Right renal pelvis (tissue), 4 donors: Measurements from ENCODE around the gene EPS8L1. TPM values are rescaled to one million over a fixed set of nuclear protein-coding genes. Genes with fewer than 3 reads are reported as not detected.

Experiments used
- polyA plus RNA-seq, 4 donors: library from polyadenylated mRNA; unstranded; fragments of 120-200 nt; gene quantifications; one replicate each; pipeline ENCODE4 v1.2.1, GENCODE V29; 2013; ENCODE audit not compliant: insufficient read length in 4 of 4

EPS8L1 gene
- polyA plus RNA-seq, 4 donors = 45.5 to 62.7 (median 55.4) TPM

Other genes starting within 250 kb of the EPS8L1 start
- gene KIR2DS4, start 243.2 kb upstream of the EPS8L1 start, polyA plus RNA-seq = not detected
- gene KIR3DL2, start 225.4 kb upstream of the EPS8L1 start, polyA plus RNA-seq = not detected
- under 1 TPM in 3 of 4 donors, not detected in 1; 0.17 to 0.49 (median 0.30) TPM for gene FCAR, start 201.6 kb upstream of the EPS8L1 start, polyA plus RNA-seq
- gene NCR1, start 169.7 kb upstream of the EPS8L1 start, polyA plus RNA-seq = under 1 TPM in 2 of 4 donors, not detected in 2; 0.10 to 0.22 TPM
- gene NLRP7, start 128.3 kb upstream of the EPS8L1 start, polyA plus RNA-seq = under 1 TPM in 1 of 4 donors, not detected in 3; 0.03 TPM
- gene NLRP2, start 109.5 kb upstream of the EPS8L1 start, polyA plus RNA-seq = 10 to 100 TPM in 3 of 4 donors, 1 to 10 TPM in 1; 5.6 to 22.0 (median 17.8) TPM
- gene GP6, start 37.6 kb upstream of the EPS8L1 start, polyA plus RNA-seq = 1 to 10 TPM in 1 of 4 donors, under 1 TPM in 3; 0.35 to 1.2 (median 0.50) TPM
- 10 to 100 TPM; 14.6 to 19.8 (median 17.8) TPM for gene RDH13, start 12.7 kb upstream of the EPS8L1 start, polyA plus RNA-seq
- 100 to 1,000 TPM in 1 of 4 donors, 10 to 100 TPM in 3; 67.6 to 103 (median 74.7) TPM for gene PPP1R12C, start 41.8 kb downstream of the EPS8L1 start, polyA plus RNA-seq
- 1 to 10 TPM; 2.9 to 6.0 (median 4.4) TPM for gene TNNT1, start 73.3 kb downstream of the EPS8L1 start, polyA plus RNA-seq
- gene TNNI3, start 81.9 kb downstream of the EPS8L1 start, polyA plus RNA-seq = 1 to 10 TPM; 3.1 to 5.3 (median 3.9) TPM
- 10 to 100 TPM in 1 of 4 donors, 1 to 10 TPM in 3; 8.1 to 10.9 (median 8.3) TPM for gene DNAAF3, start 90.7 kb downstream of the EPS8L1 start, polyA plus RNA-seq
- gene SYT5, start 104.4 kb downstream of the EPS8L1 start, polyA plus RNA-seq = under 1 TPM; 0.13 to 0.56 (median 0.29) TPM
- under 1 TPM in 3 of 4 donors, not detected in 1; 0.10 to 0.49 (median 0.27) TPM for gene PTPRH, start 133.6 kb downstream of the EPS8L1 start, polyA plus RNA-seq
- gene TMEM86B, start 152.9 kb downstream of the EPS8L1 start, polyA plus RNA-seq = 1 to 10 TPM; 2.9 to 4.5 (median 3.9) TPM
- gene PPP6R1, start 183.1 kb downstream of the EPS8L1 start, polyA plus RNA-seq = 10 to 100 TPM; 38.9 to 50.9 (median 44.2) TPM
- gene HSPBP1, start 204.2 kb downstream of the EPS8L1 start, polyA plus RNA-seq = 10 to 100 TPM; 25.7 to 47.7 (median 29.7) TPM
- gene BRSK1, start 208.1 kb downstream of the EPS8L1 start, polyA plus RNA-seq = 10 to 100 TPM; 14.1 to 16.7 (median 16.2) TPM
- gene TMEM150B, start 249.5 kb downstream of the EPS8L1 start, polyA plus RNA-seq = 1 to 10 TPM in 3 of 4 donors, under 1 TPM in 1; 0.72 to 1.6 (median 1.4) TPM